IPS-18a (cell line): Measurements from ENCODE around the gene ITGB7.
"Not testable (repeated sequence)": the region's sequence is repeated elsewhere in the genome, so short reads cannot be mapped to it uniquely, and the experiment has no call there.

Experiments
- H3K27ac ChIP-seq: one replicate; pipeline ENCODE4 v1.5.1; 2013; ENCODE audit warnings: low read length
- H3K27me3 ChIP-seq: one replicate; pipeline ENCODE4 v1.6.1; 2013; ENCODE audit warnings: mild to moderate bottlenecking, low read length; ENCODE audit not compliant: control insufficient read depth, insufficient read depth
- H3K36me3 ChIP-seq: one replicate; pipeline ENCODE4 v1.6.1; 2013; ENCODE audit warnings: low read depth, low read length; ENCODE audit not compliant: control insufficient read depth
- H3K4me1 ChIP-seq: one replicate; pipeline ENCODE4 v1.6.1; 2013; ENCODE audit warnings: low read depth, low read length; ENCODE audit not compliant: control insufficient read depth
- H3K4me3 ChIP-seq: one replicate; pipeline ENCODE4 v1.5.1; 2013; ENCODE audit warnings: low read length
- H3K9ac ChIP-seq: one replicate; pipeline ENCODE4 v1.6.1; 2013; ENCODE audit warnings: mild to moderate bottlenecking, low read length, moderate library complexity
- H3K9me3 ChIP-seq: one replicate; pipeline ENCODE4 v1.6.1; 2013; ENCODE audit warnings: low read depth, low read length; ENCODE audit not compliant: control insufficient read depth

The ITGB7 gene

GRCh38 chr12:53166837-53167236, 40.2 kb downstream of the ITGB7 start:
- Histone ChIP-seq H3K9me3 (no peaks in the 10 kb centered on the region), H3K4me1 (no peaks in the 10 kb centered on the region), H3K27ac (no peak overlapping the region), H3K36me3 (no peaks in the 10 kb centered on the region), H3K4me3 (no peak overlapping the region), H3K9ac (no peak overlapping the region), H3K27me3 (peaks cover 6% of the 10 kb centered on the region)

GRCh38 chr12:53163008-53163407, 44.0 kb downstream of the ITGB7 start:
- H3K27ac ChIP-seq, H3K36me3 ChIP-seq: not testable (repeated sequence)
- H3K27me3 ChIP-seq: peaks cover 13% of the 10 kb centered on the region

GRCh38 chr12:53161119-53161911, 45.7 kb downstream of the ITGB7 start:
- Histone ChIP-seq H3K4me3 (no peak overlapping the region), H3K27me3 (peaks cover 13% of the 10 kb centered on the region), H3K9ac (no peak overlapping the region)

More at GRCh38 chr12:53163008-53163407, 44.0 kb downstream of the ITGB7 start:
- not testable (repeated sequence) for H3K9me3 ChIP-seq, H3K4me3 ChIP-seq, H3K4me1 ChIP-seq, H3K9ac ChIP-seq

GRCh38 chr12:53160673-53161072, 46.4 kb downstream of the ITGB7 start:
- Histone ChIP-seq H3K27ac (no peak overlapping the region), H3K4me3 (no peak overlapping the region), H3K9ac (no peak overlapping the region), H3K9me3 (no peaks in the 10 kb centered on the region), H3K4me1 (peaks cover 4% of the 10 kb centered on the region), H3K36me3 (no peaks in the 10 kb centered on the region), H3K27me3 (peaks cover 13% of the 10 kb centered on the region)

More at GRCh38 chr12:53161119-53161911, 45.7 kb downstream of the ITGB7 start:
- Histone ChIP-seq H3K27ac (no peak overlapping the region), H3K9me3 (no peaks in the 10 kb centered on the region), H3K4me1 (peaks cover 4% of the 10 kb centered on the region), H3K36me3 (no peaks in the 10 kb centered on the region)

GRCh38 chr12:53160000-53160399, 47.1 kb downstream of the ITGB7 start:
- H3K9me3 ChIP-seq: no peaks in the 10 kb centered on the region
- no peaks in the 10 kb centered on the region for H3K36me3 ChIP-seq
- H3K9ac ChIP-seq: no peak overlapping the region
- peaks cover 4% of the 10 kb centered on the region for H3K4me1 ChIP-seq
- H3K27ac ChIP-seq: no peak overlapping the region
- peaks cover 13% of the 10 kb centered on the region for H3K27me3 ChIP-seq
- H3K4me3 ChIP-seq: peak overlapping the region; percentile 30

- Histone ChIP-seq H3K4me3 (peak overlapping the region; percentile 30), H3K27ac (no peak overlapping the region), H3K4me1 (peaks cover 4% of the 10 kb centered on the region), H3K27me3 (peaks cover 13% of the 10 kb centered on the region), H3K9ac (no peak overlapping the region), H3K9me3 (no peaks in the 10 kb centered on the region), H3K36me3 (no peaks in the 10 kb centered on the region)
These were observed 47.7 kb downstream of the ITGB7 start for GRCh38 chr12:53159195-53159839.

GRCh38 chr12:53152390-53152789, 54.7 kb downstream of the ITGB7 start:
- H3K4me3 ChIP-seq: no peak overlapping the region
- H3K27me3 ChIP-seq: no peaks in the 10 kb centered on the region
- no peak overlapping the region for H3K9ac ChIP-seq
- no peaks in the 10 kb centered on the region for H3K36me3 ChIP-seq
- H3K4me1 ChIP-seq: no peaks in the 10 kb centered on the region
- H3K27ac ChIP-seq: no peak overlapping the region
- H3K9me3 ChIP-seq: no peaks in the 10 kb centered on the region

GRCh38 chr12:53151039-53151438, 56.0 kb downstream of the ITGB7 start:
- no peaks in the 10 kb centered on the region for H3K27me3 ChIP-seq
- H3K9me3 ChIP-seq: no peaks in the 10 kb centered on the region
- no peaks in the 10 kb centered on the region for H3K36me3 ChIP-seq
- no peaks in the 10 kb centered on the region for H3K4me1 ChIP-seq
- H3K27ac ChIP-seq: no peak overlapping the region
- no peak overlapping the region for H3K9ac ChIP-seq
- H3K4me3 ChIP-seq: no peak overlapping the region

GRCh38 chr12:53147653-53148052, 59.4 kb downstream of the ITGB7 start:
- Histone ChIP-seq H3K9ac (no peak overlapping the region), H3K4me3 (no peak overlapping the region), H3K27ac (no peak overlapping the region), H3K27me3 (no peaks in the 10 kb centered on the region), H3K36me3 (no peaks in the 10 kb centered on the region), H3K9me3 (no peaks in the 10 kb centered on the region), H3K4me1 (no peaks in the 10 kb centered on the region)

GRCh38 chr12:53147181-53147580, 59.9 kb downstream of the ITGB7 start:
- Histone ChIP-seq H3K9ac (no peak overlapping the region), H3K36me3 (no peaks in the 10 kb centered on the region), H3K27ac (no peak overlapping the region), H3K9me3 (no peaks in the 10 kb centered on the region), H3K4me1 (no peaks in the 10 kb centered on the region), H3K4me3 (no peak overlapping the region), H3K27me3 (no peaks in the 10 kb centered on the region)

- H3K36me3 ChIP-seq: no peaks in the 10 kb centered on the region
- H3K27me3 ChIP-seq: no peaks in the 10 kb centered on the region
- no peak overlapping the region for H3K9ac ChIP-seq
- no peak overlapping the region for H3K27ac ChIP-seq
- no peaks in the 10 kb centered on the region for H3K4me1 ChIP-seq
- no peaks in the 10 kb centered on the region for H3K9me3 ChIP-seq
- H3K4me3 ChIP-seq: no peak overlapping the region
These were observed 61.4 kb downstream of the ITGB7 start for GRCh38 chr12:53145383-53146260.
